Measurements from ENCODE around the gene VPS36.
"Not testable (repeated sequence)": the region's sequence is repeated elsewhere in the genome, so short reads cannot be mapped to it uniquely, and the experiment has no call there.

GRCh38 chr13:52408071-52408658 lies 42.3 kb downstream of the VPS36 start:
- TF ChIP-seq CTCF, POLR2A (IDR thresholded peaks at IDR 0.05): not testable (repeated sequence)
